Kidney (tissue), 14 donors: ENCODE data around the gene OR2H1. TPM values are rescaled to one million over a fixed set of nuclear protein-coding genes. Genes with fewer than 3 reads are reported as not detected.

ENCODE experiments used
- DNase-seq, 5 donors: peaks; one replicate each; pipeline ENCODE4 v3.0.0-alpha.2; 2013 to 2020
- FAIRE-seq: peaks from 2 replicates; lab custom pipeline; 2012; peaks lifted over from hg19 to GRCh38; lab: Jason Lieb, UNC
- H3K27ac ChIP-seq, 2 donors: one replicate each; pipeline ENCODE4 v1.7.0; 2013; ENCODE audit warnings: low read depth in 2 of 2, low read length in 2 of 2, inconsistent platforms in 1 of 2
- H3K27me3 ChIP-seq: one replicate; pipeline ENCODE4 v1.7.1; 2013; ENCODE audit warnings: low read length, inconsistent platforms; ENCODE audit not compliant: control insufficient read depth, insufficient read depth
- H3K36me3 ChIP-seq, 3 donors: one replicate each; pipeline versions ENCODE4 v1.7.0 to v1.7.1; 2013; ENCODE audit warnings: low read length in 3 of 3, control low read depth in 1 of 3, inconsistent platforms in 1 of 3; ENCODE audit not compliant: insufficient read depth in 3 of 3, control insufficient read depth in 2 of 3
- H3K4me1 ChIP-seq, 3 donors: one replicate each; pipeline versions ENCODE4 v1.7.0 to v1.7.1; 2013; ENCODE audit warnings: low read length in 3 of 3, inconsistent platforms in 1 of 3, low read depth in 1 of 3; ENCODE audit not compliant: control insufficient read depth in 2 of 3, insufficient read depth in 2 of 3
- H3K4me3 ChIP-seq, 3 donors: one replicate each; pipeline versions ENCODE4 v1.7.0 to v1.8.1; 2013; ENCODE audit warnings: low read length in 3 of 3, control low read depth in 1 of 3, inconsistent platforms in 1 of 3
- H3K9ac ChIP-seq, 3 donors: one replicate each; pipeline versions ENCODE4 v1.7.0 to v1.7.1; 2013; ENCODE audit warnings: low read length in 3 of 3, control low read depth in 1 of 3, inconsistent platforms in 1 of 3
- H3K9me3 ChIP-seq, 3 donors: one replicate each; pipeline versions ENCODE4 v1.7.0 to v1.7.1; 2013; ENCODE audit warnings: low read length in 3 of 3, control low read depth in 1 of 3, inconsistent platforms in 1 of 3; ENCODE audit not compliant: control insufficient read depth in 2 of 3, insufficient read depth in 1 of 3
- intact Hi-C: fragments of 100-400 bp; cut with DNase I; formaldehyde crosslinking; loops from one replicate; pipeline ENCODE4 v1.11.1; 2022
- polyA plus RNA-seq: library from polyadenylated mRNA; stranded (reverse); fragments of 350-450 nt; fragmentation: Illumina TruSeq; extraction: RNeasy Lipid Tissue Mini Kit (QIAGEN cat#74804); gene quantifications from one replicate; pipeline ENCODE4 v1.2.3, GENCODE V29; 2014; ENCODE audit warnings: low read depth, low replicate concordance; ENCODE audit not compliant: insufficient read depth
- total RNA-seq: library from RNA; stranded (reverse); fragmentation: NEBNext Ultra II Directional; extraction: Animal tissue kit (Norgen Biotek cat#: 25700); gene quantifications from one replicate; pipeline ENCODE4 v1.2.1, GENCODE V29; 2021
- TF ChIP-seq, protein P1 (sequence below): IDR thresholded peaks from 3 replicates; pipeline ENCODE4 v1.5.1; 2012; ENCODE audit warnings: mild to moderate bottlenecking, moderate library complexity, borderline replicate concordance; ENCODE audit not compliant: insufficient read depth; ENCODE audit errors: extremely low read depth
- donor health status: control.
- donor health status: control.
- donor health status: control.
- donor health status: control.
- donor health status: control.
- donor health status: DM: yes; HTN: yes; CAD: no.
- donor health status: Normal renal cell carcinoma (clear cell type).

Gene OR2H1
- total and polyA plus RNA-seq, 2 donors from 2014 or later = not detected

DNA sequence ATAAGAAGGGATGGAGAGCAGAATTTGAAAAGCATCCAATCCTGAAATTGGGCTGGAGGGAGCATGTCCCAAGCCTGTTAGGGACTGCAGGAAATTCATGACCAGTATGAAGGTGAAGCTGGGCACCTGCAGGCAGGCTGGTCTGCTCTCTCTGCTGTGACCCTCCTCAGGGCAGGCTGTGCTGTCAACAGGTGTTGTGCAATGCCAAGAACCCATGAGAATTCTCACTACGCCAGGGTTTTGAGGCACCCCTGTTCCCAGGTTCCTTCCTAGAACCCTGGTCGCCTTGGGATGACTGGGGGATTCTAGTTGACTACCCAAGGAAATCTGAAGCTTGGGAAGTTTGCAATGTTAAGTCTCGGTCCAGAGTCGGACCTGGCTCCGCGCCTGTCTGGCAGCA lies 44.2 kb downstream of the OR2H1 start:
- TF ChIP-seq, protein P1, sequence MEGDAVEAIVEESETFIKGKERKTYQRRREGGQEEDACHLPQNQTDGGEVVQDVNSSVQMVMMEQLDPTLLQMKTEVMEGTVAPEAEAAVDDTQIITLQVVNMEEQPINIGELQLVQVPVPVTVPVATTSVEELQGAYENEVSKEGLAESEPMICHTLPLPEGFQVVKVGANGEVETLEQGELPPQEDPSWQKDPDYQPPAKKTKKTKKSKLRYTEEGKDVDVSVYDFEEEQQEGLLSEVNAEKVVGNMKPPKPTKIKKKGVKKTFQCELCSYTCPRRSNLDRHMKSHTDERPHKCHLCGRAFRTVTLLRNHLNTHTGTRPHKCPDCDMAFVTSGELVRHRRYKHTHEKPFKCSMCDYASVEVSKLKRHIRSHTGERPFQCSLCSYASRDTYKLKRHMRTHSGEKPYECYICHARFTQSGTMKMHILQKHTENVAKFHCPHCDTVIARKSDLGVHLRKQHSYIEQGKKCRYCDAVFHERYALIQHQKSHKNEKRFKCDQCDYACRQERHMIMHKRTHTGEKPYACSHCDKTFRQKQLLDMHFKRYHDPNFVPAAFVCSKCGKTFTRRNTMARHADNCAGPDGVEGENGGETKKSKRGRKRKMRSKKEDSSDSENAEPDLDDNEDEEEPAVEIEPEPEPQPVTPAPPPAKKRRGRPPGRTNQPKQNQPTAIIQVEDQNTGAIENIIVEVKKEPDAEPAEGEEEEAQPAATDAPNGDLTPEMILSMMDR = no peak
- Histone ChIP-seq H3K4me1 (no peaks in the 10 kb centered on the region), H3K9me3 (no peaks in the 10 kb centered on the region), H3K9ac (no peak overlapping the region), H3K36me3 (no peaks in the 10 kb centered on the region), H3K27me3 (no peaks in the 10 kb centered on the region), H3K4me3 (no peak overlapping the region), H3K27ac (no peak overlapping the region)
- DNase-seq (no peak), FAIRE-seq (no peak)
- intact Hi-C loops = no loop called here

GRCh38 chr6:29502181-29502580 lies 45.2 kb downstream of the OR2H1 start:
- no peak overlapping the region for H3K9ac ChIP-seq
- no peak overlapping the region for H3K4me3 ChIP-seq
- H3K27me3 ChIP-seq = no peaks in the 10 kb centered on the region
- H3K4me1 ChIP-seq = no peaks in the 10 kb centered on the region
- no peaks in the 10 kb centered on the region for H3K36me3 ChIP-seq
- H3K27ac ChIP-seq = no peak overlapping the region
- no peaks in the 10 kb centered on the region for H3K9me3 ChIP-seq
- TF ChIP-seq, protein P1 = no peak
- intact Hi-C loops = no loop called here
- DNase-seq (no peak), FAIRE-seq (no peak)

GRCh38 chr6:29502597-29502996 lies 45.6 kb downstream of the OR2H1 start:
- intact Hi-C loops = no loop called here
- FAIRE-seq = no peak
- Histone ChIP-seq H3K4me3 (no peak overlapping the region), H3K4me1 (no peaks in the 10 kb centered on the region), H3K36me3 (no peaks in the 10 kb centered on the region), H3K27ac (no peak overlapping the region), H3K9me3 (no peaks in the 10 kb centered on the region), H3K27me3 (no peaks in the 10 kb centered on the region), H3K9ac (no peak overlapping the region)
- no peak for DNase-seq
- TF ChIP-seq, protein P1 = no peak

GRCh38 chr6:29504961-29505360 lies 48.0 kb downstream of the OR2H1 start:
- no peak for DNase-seq
- Histone ChIP-seq H3K27ac (no peak overlapping the region), H3K36me3 (no peaks in the 10 kb centered on the region), H3K9me3 (no peaks in the 10 kb centered on the region), H3K9ac (no peak overlapping the region), H3K27me3 (no peaks in the 10 kb centered on the region), H3K4me1 (no peaks in the 10 kb centered on the region), H3K4me3 (no peak overlapping the region)
- intact Hi-C loops = no loop called here
- FAIRE-seq = no peak
- TF ChIP-seq, protein P1 = no peak
